ENCODE data around the gene KCNQ1. TPM values are rescaled to one million over a fixed set of nuclear protein-coding genes. Genes with fewer than 3 reads are reported as not detected.

Gene KCNQ1
- polyA plus RNA-seq, 1 donor (not counting 4 experiments of a cell fraction or from before 2014, with no cell fraction given) = not detected

GRCh38 chr11:2799881-2800654 is 355.3 kb downstream of the KCNQ1 start:
- H3K27me3 ChIP-seq (ENCODE audit: control insufficient read depth, extremely low read depth, insufficient read depth, low read length) = peaks cover 9% of the 10 kb centered on the region
- no peak for TF ChIP-seq CTCF (optimal IDR thresholded peaks at IDR 0.05 in 1 of 3, IDR thresholded peaks at IDR 0.05 in 1 of 3, conservative IDR thresholded peaks at IDR 0.05 in 1 of 3; ENCODE audit: extremely low read depth in 1 of 3, insufficient read depth in 2 of 3, low read length in 3 of 3)
- no peak for TF ChIP-seq EZH2 (IDR thresholded peaks at IDR 0.05; ENCODE audit: low read length)
- FAIRE-seq = no peak
- H3K9me3 ChIP-seq (ENCODE audit: control insufficient read depth, low read depth, low read length) = no peaks in the 10 kb centered on the region
- no peaks in the 10 kb centered on the region for H3K79me2 ChIP-seq (ENCODE audit: control insufficient read depth, insufficient read depth, low read length)
- no peaks in the 10 kb centered on the region for H3K36me3 ChIP-seq (ENCODE audit: control insufficient read depth in 2 of 2, extremely low read depth in 1 of 2, insufficient read depth in 2 of 2, low read length in 2 of 2)
- dilution Hi-C loops (cut with MboI; ENCODE audit: extremely low pct_ligation_motif_present, low sequenced_read_pairs) = no loop called here
- DNase-seq (ENCODE audit: low read depth, low spot score) = no peak
- H3K9ac ChIP-seq (ENCODE audit: control insufficient read depth, extremely low read depth, insufficient read depth, low read length) = no peak overlapping the region
- H3K4me2 ChIP-seq (ENCODE audit: control insufficient read depth, extremely low read depth, insufficient read depth, low read depth, low read length) = no peak overlapping the region
- H3K4me3 ChIP-seq (ENCODE audit: control insufficient read depth in 2 of 3, extremely low read depth in 1 of 3, insufficient read depth in 2 of 3, low read depth in 1 of 3, low read length in 3 of 3) = no peak overlapping the region
- H3K9me1 ChIP-seq (ENCODE audit: control insufficient read depth, extremely low read depth, insufficient read depth, low read length) = no peaks in the 10 kb centered on the region
- no peaks in the 10 kb centered on the region for H3K4me1 ChIP-seq (ENCODE audit: control insufficient read depth, extremely low read depth, insufficient read depth, low read length)
- H4K20me1 ChIP-seq (ENCODE audit: control insufficient read depth, extremely low read depth, insufficient read depth, low read length) = no peaks in the 10 kb centered on the region
- no peak overlapping the region for H2AFZ ChIP-seq (ENCODE audit: control insufficient read depth, low read length)
- no peak overlapping the region for H3K27ac ChIP-seq (ENCODE audit: control insufficient read depth, insufficient read depth, low read length)

GRCh38 chr11:2800655-2801531 is 356.1 kb downstream of the KCNQ1 start:
- Histone ChIP-seq H3K36me3 (ENCODE audit: control insufficient read depth in 2 of 2, extremely low read depth in 1 of 2, insufficient read depth in 2 of 2, low read length in 2 of 2) (no peaks in the 10 kb centered on the region), H3K4me1 (ENCODE audit: control insufficient read depth, extremely low read depth, insufficient read depth, low read length) (no peaks in the 10 kb centered on the region), H3K4me3 (ENCODE audit: control insufficient read depth in 2 of 3, extremely low read depth in 1 of 3, insufficient read depth in 2 of 3, low read depth in 1 of 3, low read length in 3 of 3) (no peak overlapping the region), H3K27ac (ENCODE audit: control insufficient read depth, insufficient read depth, low read length) (no peak overlapping the region), H3K9ac (ENCODE audit: control insufficient read depth, extremely low read depth, insufficient read depth, low read length) (no peak overlapping the region), H4K20me1 (ENCODE audit: control insufficient read depth, extremely low read depth, insufficient read depth, low read length) (no peaks in the 10 kb centered on the region), H3K9me3 (ENCODE audit: control insufficient read depth, low read depth, low read length) (no peaks in the 10 kb centered on the region), H3K27me3 (ENCODE audit: control insufficient read depth, extremely low read depth, insufficient read depth, low read length) (peaks cover 17% of the 10 kb centered on the region), H3K9me1 (ENCODE audit: control insufficient read depth, extremely low read depth, insufficient read depth, low read length) (no peaks in the 10 kb centered on the region), H2AFZ (ENCODE audit: control insufficient read depth, low read length) (no peak overlapping the region), H3K79me2 (ENCODE audit: control insufficient read depth, insufficient read depth, low read length) (no peaks in the 10 kb centered on the region), H3K4me2 (ENCODE audit: control insufficient read depth, extremely low read depth, insufficient read depth, low read depth, low read length) (no peak overlapping the region)
- DNase-seq (ENCODE audit: low read depth, low spot score) (no peak), FAIRE-seq (no peak)
- dilution Hi-C loops (cut with MboI; ENCODE audit: extremely low pct_ligation_motif_present, low sequenced_read_pairs) = no loop called here
- no peak for TF ChIP-seq EZH2 (IDR thresholded peaks at IDR 0.05; ENCODE audit: low read length)
- TF ChIP-seq CTCF (optimal IDR thresholded peaks at IDR 0.05 in 1 of 3, IDR thresholded peaks at IDR 0.05 in 1 of 3, conservative IDR thresholded peaks at IDR 0.05 in 1 of 3; ENCODE audit: extremely low read depth in 1 of 3, insufficient read depth in 2 of 3, low read length in 3 of 3) = no peak

All from keratinocyte (primary cell).